ENCODE measurements around the gene USH2A.

DNA sequence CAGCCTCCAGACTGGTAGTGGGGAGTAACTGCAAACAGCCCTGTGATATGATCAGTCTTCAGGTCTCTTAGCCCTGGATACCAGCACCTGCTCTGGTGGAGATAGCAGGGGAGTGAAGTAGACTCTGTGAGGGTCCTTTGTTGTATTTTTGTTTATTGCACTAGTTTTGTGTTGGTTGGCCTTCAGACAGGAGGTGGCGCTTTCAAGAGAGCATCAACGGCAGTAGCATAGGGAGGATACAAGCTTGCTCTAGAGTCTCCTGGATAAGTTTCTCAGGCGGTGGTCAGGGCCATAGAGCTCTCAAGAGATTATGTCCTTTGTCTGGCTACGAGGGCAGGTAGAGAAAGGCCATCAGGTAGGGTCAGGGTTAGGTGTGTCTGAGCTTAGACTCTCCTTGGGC lies 116.4 kb downstream of the USH2A start:
- no peak for TF ChIP-seq POLR2A (IDR thresholded peaks at IDR 0.05)
- TF ChIP-seq, protein P1, sequence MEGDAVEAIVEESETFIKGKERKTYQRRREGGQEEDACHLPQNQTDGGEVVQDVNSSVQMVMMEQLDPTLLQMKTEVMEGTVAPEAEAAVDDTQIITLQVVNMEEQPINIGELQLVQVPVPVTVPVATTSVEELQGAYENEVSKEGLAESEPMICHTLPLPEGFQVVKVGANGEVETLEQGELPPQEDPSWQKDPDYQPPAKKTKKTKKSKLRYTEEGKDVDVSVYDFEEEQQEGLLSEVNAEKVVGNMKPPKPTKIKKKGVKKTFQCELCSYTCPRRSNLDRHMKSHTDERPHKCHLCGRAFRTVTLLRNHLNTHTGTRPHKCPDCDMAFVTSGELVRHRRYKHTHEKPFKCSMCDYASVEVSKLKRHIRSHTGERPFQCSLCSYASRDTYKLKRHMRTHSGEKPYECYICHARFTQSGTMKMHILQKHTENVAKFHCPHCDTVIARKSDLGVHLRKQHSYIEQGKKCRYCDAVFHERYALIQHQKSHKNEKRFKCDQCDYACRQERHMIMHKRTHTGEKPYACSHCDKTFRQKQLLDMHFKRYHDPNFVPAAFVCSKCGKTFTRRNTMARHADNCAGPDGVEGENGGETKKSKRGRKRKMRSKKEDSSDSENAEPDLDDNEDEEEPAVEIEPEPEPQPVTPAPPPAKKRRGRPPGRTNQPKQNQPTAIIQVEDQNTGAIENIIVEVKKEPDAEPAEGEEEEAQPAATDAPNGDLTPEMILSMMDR (IDR thresholded peaks at IDR 0.05) = no peak
